HEK293T (cell line): Measurements from ENCODE around the gene TDRD5.
A peak's percentile ranks its signal among the peaks of the same experiment; 100 is the strongest.

Experiments
- CTCF ChIA-PET: fragments of 350-600 bp; formaldehyde crosslinking; extraction: SDS; loops from one replicate; lab custom pipeline; 2021; ENCODE audit warnings: antibody characterized with exemption, inconsistent platforms; lab: Yijun Ruan, JAX
- POLR2A ChIA-PET: fragments of 350-600 bp; formaldehyde crosslinking; extraction: SDS; loops from one replicate; lab custom pipeline; 2020; ENCODE audit warnings: antibody characterized with exemption, inconsistent platforms; lab: Yijun Ruan, JAX
- DNase-seq: peaks from one replicate; pipeline ENCODE4 v3.0.0; 2012; ENCODE audit warnings: mixed read lengths; ENCODE audit errors: extremely low spot score
- ARNT ChIP-seq: fragments of 450-650 bp; IDR thresholded peaks from 2 replicates; pipeline ENCODE4 v1.6.1; 2017; ENCODE audit warnings: mild to moderate bottlenecking
- BHLHE40 ChIP-seq: fragments of 450-650 bp; IDR thresholded peaks from 2 replicates; pipeline ENCODE4 v1.6.1; 2016; ENCODE audit warnings: mild to moderate bottlenecking, moderate library complexity, borderline replicate concordance
- CTBP1 ChIP-seq: fragments of 450-650 bp; IDR thresholded peaks from 2 replicates; pipeline ENCODE4 v1.6.1; 2016; ENCODE audit warnings: borderline replicate concordance
- ELF4 ChIP-seq: fragments of 450-650 bp; IDR thresholded peaks from 2 replicates; pipeline ENCODE4 v1.6.1; 2017; ENCODE audit warnings: antibody characterized with exemption
- FOXA1 ChIP-seq: fragments of 450-650 bp; IDR thresholded peaks from 2 replicates; pipeline ENCODE4 v1.6.1; 2016; ENCODE audit warnings: mild to moderate bottlenecking
- FOXK2 ChIP-seq: fragments of 450-650 bp; IDR thresholded peaks from 2 replicates; pipeline ENCODE4 v1.6.1; 2016; ENCODE audit warnings: mild to moderate bottlenecking
- FOXM1 ChIP-seq: fragments of 450-650 bp; IDR thresholded peaks from 2 replicates; pipeline ENCODE4 v1.6.1; 2017; ENCODE audit warnings: mild to moderate bottlenecking, borderline replicate concordance
- HDGF ChIP-seq: fragments of 450-650 bp; IDR thresholded peaks from 2 replicates; pipeline ENCODE4 v1.6.1; 2017; ENCODE audit warnings: antibody characterized with exemption, borderline replicate concordance
- L3MBTL2 ChIP-seq: fragments of 450-650 bp; conservative IDR thresholded peaks from 2 replicates; pipeline ENCODE4 v1.6.1; 2016; ENCODE audit warnings: mild to moderate bottlenecking
- LEF1 ChIP-seq: fragments of 450-650 bp; IDR thresholded peaks from 2 replicates; pipeline ENCODE4 v1.6.1; 2017; ENCODE audit warnings: mild to moderate bottlenecking, borderline replicate concordance
- NFRKB ChIP-seq: fragments of 450-650 bp; IDR thresholded peaks from 2 replicates; pipeline ENCODE4 v1.6.1; 2016; ENCODE audit warnings: mild to moderate bottlenecking, moderate library complexity
- SP1 ChIP-seq: fragments of 450-650 bp; IDR thresholded peaks from 2 replicates; pipeline ENCODE4 v1.6.1; 2017
- SUZ12 ChIP-seq: fragments of 450-650 bp; IDR thresholded peaks from 2 replicates; pipeline ENCODE4 v1.6.1; 2016; ENCODE audit warnings: mild to moderate bottlenecking
- TARDBP ChIP-seq: fragments of 450-650 bp; IDR thresholded peaks from 2 replicates; pipeline ENCODE4 v1.6.1; 2016
- ZNF384 ChIP-seq: fragments of 450-650 bp; IDR thresholded peaks from 2 replicates; pipeline ENCODE4 v1.6.1; 2016
- TF ChIP-seq, protein P1 (sequence below): fragments of 450-650 bp; IDR thresholded peaks from 2 replicates; pipeline ENCODE4 v1.6.1; 2016

TDRD5 gene

GRCh38 chr1:179588425-179589024 lies 3.1 kb upstream of the TDRD5 start:
- POLR2A ChIA-PET, result no interaction called here
- TF ChIP-seq LEF1, result no peak
- TF ChIP-seq TARDBP, result no peak
- TF ChIP-seq SP1, result no peak
- no peak for TF ChIP-seq ARNT
- DNase-seq, result no peak
- CTCF ChIA-PET, result no interaction called here

GRCh38 chr1:179589509-179589908 lies 2.1 kb upstream of the TDRD5 start:
- no peak for DNase-seq
- CTCF ChIA-PET, result no interaction called here
- POLR2A ChIA-PET, result no interaction called here
- TF ChIP-seq BHLHE40, result no peak

DNA sequence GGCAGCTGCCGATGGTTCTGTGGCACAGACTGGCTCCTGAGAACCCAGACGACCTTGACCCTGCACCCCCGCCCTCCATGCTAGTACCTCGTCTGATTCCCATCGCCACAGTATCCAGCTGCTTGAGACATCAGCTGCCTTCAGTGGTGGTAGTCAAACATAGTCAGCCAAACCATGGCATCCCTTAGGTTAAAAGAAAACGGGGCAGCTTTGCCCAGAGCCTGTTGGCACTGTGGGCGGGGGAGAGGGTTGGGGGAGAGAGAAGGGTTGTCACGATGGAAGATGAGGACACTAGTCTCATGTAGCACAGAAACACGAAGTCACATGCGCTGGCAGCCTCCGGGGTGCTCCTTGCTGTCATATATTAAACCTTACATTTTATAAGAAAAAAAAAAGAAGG lies 961 bp upstream of the TDRD5 start:
- TF ChIP-seq HDGF (no peak), SP1 (no peak), SUZ12 (no peak), ZNF384 (no peak), L3MBTL2 (no peak)
- TF ChIP-seq, protein P1, sequence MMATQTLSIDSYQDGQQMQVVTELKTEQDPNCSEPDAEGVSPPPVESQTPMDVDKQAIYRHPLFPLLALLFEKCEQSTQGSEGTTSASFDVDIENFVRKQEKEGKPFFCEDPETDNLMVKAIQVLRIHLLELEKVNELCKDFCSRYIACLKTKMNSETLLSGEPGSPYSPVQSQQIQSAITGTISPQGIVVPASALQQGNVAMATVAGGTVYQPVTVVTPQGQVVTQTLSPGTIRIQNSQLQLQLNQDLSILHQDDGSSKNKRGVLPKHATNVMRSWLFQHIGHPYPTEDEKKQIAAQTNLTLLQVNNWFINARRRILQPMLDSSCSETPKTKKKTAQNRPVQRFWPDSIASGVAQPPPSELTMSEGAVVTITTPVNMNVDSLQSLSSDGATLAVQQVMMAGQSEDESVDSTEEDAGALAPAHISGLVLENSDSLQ, result no peak
- DNase-seq, result no peak
- ChIA-PET POLR2A (no interaction called here), CTCF (no interaction called here)

DNA sequence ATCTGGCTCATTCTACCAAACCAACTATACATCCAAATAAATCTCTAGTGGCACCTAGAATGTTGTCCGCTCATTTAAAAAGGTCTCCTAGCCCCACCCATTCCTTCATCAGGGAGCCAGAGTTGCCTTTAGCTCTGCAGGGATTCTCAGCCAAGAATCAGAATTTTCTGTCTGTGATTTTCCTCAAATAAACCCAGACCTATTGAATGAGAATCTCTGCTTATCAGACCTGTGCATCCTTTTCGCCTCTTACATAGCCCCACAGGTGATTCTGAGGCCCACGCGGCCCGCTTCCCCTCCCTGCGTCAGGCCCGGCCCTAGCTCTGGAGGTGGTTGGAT lies 410 bp upstream of the TDRD5 start:
- no peak for TF ChIP-seq FOXM1
- TF ChIP-seq CTBP1, result no peak
- no peak for TF ChIP-seq ELF4
- TF ChIP-seq SP1, result no peak
- TF ChIP-seq L3MBTL2, result no peak
- TF ChIP-seq SUZ12, result no peak
- TF ChIP-seq ARNT, result no peak
- TF ChIP-seq NFRKB, result no peak
- TF ChIP-seq FOXA1, result no peak
- no peak for TF ChIP-seq ZNF384
- TF ChIP-seq TARDBP, result no peak
- TF ChIP-seq HDGF, result no peak
- TF ChIP-seq FOXK2, result no peak
- no peak for TF ChIP-seq BHLHE40
- TF ChIP-seq LEF1, result no peak
- TF ChIP-seq, protein P1, result no peak
- no peak for DNase-seq
- ChIA-PET POLR2A (no interaction called here), CTCF (no interaction called here)

DNA sequence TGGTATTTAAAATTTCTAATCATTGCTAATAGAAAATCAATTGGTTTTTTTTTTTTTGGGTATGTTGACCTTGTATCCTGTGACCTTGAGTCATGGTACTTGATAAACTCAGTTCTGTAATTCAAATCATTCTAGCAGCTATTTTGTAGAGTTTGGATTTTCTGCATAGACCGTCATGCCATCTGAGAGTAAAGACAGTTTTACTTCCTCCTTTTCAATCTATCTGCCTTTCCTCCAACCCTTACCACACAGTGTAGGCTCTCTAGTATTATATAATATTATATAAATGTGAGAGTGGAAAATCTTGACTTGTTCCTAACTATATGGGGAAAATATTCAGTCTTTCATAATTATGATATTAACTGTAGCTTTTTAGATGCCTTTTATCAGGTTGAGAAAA lies 7.0 kb downstream of the TDRD5 start:
- DNase-seq, result no peak
- TF ChIP-seq HDGF (no peak), ELF4 (no peak), SUZ12 (no peak), CTBP1 (no peak)
- TF ChIP-seq, protein P1, result no peak
- CTCF ChIA-PET, result interaction anchor here (0.6 kb wide), 1 partner anchor 46 kb away, joined by 4 read pairs; no protein-coding TSS in a partner anchor
- POLR2A ChIA-PET, result no interaction called here

DNA sequence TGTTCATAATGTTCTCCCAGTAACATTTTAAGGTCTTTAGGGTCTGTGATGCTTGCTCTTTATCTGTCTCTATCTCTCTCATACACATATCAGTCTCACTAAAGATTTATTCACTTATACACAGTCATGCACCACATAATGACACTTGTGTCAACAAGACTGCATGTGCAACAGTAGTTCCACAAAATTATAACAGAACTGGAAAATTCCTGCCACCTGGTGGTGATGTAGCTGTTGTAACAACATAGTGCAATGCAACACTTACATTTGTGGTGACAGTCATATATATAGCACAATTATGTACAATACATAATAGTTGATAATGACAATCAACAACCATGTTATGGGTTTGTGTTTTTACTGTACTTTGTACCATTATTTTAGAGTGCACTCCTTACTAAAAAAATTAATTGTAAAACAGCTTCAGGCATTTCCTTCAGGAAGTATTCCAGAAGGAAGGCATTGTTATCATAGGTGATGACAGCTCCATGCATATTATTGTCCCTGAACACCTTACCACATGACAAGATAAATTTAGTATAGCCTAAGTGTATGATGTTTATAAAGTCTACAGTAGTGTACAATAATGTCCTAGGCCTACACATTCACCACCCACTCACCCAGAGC lies 8.1 kb downstream of the TDRD5 start:
- DNase-seq, result peak; percentile 41
- ChIA-PET POLR2A (no interaction called here), CTCF (interaction anchor here (0.6 to 1.2 kb wide), 4 partner anchors 13 to 348 kb away, joined by 3 to 5 read pairs (median 3); no protein-coding TSS in a partner anchor)
- TF ChIP-seq SUZ12 (no peak), SP1 (no peak), FOXK2 (0 out of 2 replicates have a peak, but pooled peaks have one; percentile 38)
- TF ChIP-seq, protein P1, result 0 out of 2 replicates have a peak, but pooled peaks have one; percentile 35

- POLR2A ChIA-PET, result no interaction called here
Measured at GRCh38 chr1:179601093-179601492, 9.5 kb downstream of the TDRD5 start.

More at GRCh38 chr1:179601093-179601492, 9.5 kb downstream of the TDRD5 start:
- CTCF ChIA-PET, result no interaction called here
- DNase-seq, result no peak
- TF ChIP-seq ZNF384, result no peak
- TF ChIP-seq SUZ12, result no peak
- TF ChIP-seq TARDBP, result no peak
